Bone marrow (tissue), 2 donors: ENCODE data around the gene IRS2.
"Not testable (repeated sequence)": the region's sequence is repeated elsewhere in the genome, so short reads cannot be mapped to it uniquely, and the experiment has no call there.

Source experiments
- DNase-seq, 2 donors: peaks; one replicate each; lab custom pipeline; 2025; lab: John Stamatoyannopoulos, UW

Gene IRS2, protein sequence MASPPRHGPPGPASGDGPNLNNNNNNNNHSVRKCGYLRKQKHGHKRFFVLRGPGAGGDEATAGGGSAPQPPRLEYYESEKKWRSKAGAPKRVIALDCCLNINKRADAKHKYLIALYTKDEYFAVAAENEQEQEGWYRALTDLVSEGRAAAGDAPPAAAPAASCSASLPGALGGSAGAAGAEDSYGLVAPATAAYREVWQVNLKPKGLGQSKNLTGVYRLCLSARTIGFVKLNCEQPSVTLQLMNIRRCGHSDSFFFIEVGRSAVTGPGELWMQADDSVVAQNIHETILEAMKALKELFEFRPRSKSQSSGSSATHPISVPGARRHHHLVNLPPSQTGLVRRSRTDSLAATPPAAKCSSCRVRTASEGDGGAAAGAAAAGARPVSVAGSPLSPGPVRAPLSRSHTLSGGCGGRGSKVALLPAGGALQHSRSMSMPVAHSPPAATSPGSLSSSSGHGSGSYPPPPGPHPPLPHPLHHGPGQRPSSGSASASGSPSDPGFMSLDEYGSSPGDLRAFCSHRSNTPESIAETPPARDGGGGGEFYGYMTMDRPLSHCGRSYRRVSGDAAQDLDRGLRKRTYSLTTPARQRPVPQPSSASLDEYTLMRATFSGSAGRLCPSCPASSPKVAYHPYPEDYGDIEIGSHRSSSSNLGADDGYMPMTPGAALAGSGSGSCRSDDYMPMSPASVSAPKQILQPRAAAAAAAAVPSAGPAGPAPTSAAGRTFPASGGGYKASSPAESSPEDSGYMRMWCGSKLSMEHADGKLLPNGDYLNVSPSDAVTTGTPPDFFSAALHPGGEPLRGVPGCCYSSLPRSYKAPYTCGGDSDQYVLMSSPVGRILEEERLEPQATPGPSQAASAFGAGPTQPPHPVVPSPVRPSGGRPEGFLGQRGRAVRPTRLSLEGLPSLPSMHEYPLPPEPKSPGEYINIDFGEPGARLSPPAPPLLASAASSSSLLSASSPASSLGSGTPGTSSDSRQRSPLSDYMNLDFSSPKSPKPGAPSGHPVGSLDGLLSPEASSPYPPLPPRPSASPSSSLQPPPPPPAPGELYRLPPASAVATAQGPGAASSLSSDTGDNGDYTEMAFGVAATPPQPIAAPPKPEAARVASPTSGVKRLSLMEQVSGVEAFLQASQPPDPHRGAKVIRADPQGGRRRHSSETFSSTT (N-terminal part only)

GRCh38 chr13:109786457-109787134 is at the start of gene IRS2:
IRS2 (minus strand) TSS chr13:109786583; CDS start chr13:109786053, 530 bp downstream.
- peak; percentile 87 to 93 for DNase-seq

DNA sequence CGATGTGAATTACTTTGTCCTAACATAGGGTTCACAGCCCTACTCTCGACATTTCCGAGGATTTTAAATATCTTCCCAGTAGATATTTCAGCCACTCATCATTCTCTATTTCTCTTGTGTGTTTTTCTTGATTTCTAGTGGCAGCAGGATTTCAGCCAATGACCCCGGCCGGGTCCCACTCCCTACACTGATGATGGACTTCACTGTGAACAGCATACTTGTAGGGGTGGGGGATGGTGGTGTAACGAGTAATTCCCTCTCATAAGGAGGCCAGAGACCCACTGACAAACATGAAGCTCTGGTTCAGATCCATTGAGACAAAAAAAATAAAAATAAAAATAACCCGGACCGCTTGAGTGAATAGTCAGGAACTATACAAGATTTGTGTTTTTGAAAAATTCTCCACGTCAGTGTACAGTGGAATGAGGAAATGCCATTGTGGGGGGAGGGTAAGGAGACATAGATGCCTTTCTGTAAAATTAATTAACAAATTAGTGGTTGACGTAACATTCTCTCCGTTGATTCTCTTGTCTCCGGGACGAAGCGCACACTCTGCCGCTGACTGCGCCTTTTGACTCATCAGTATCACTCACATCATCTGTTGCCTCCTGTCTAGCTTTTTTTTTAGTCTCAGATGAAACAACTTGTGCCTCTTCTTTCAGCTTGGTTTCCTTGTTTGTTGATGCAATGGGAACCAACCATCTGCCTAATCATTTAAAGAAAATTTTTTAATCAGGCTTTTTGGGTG is 48.8 kb upstream of the IRS2 start:
- no peak for DNase-seq

DNA sequence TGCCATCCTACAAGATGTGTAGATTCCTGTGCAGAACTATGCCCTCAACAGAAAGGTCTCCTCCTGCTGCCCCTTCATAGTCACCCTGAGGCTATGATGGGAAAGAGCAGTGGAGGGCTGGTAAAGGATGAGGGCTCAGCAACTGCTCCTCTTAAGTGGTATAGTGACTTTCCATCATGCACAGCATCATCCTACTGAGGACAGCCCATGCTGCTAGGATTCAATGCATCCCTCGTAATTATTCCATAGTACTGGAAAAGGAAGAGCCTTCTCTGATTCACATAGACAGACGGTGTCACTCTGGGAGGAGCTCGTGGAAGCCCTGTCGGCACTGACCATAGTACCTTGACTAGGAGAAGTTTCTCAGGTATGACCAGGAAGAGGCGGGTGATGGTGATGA is 47.6 kb upstream of the IRS2 start:
- no peak for DNase-seq

DNA sequence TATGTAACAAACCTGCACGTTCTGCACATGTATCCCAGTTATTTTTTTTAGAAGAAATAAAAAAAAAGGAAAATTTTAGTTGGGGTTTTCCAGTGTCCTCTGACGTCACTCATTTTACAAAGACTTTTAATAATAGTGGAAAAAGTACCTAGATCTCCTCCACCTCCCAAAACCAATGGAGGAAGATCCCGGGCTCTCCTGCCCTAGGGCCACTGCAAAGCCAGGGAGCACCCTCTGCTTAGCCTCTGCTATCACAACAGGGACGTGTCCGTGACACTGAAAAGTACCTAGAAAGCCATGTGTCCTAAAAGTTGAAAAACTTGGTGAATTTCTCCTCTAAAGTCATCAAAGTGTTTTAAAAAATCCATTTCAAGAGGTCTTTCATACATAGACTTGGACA is 46.7 kb upstream of the IRS2 start:
- no peak for DNase-seq

DNA sequence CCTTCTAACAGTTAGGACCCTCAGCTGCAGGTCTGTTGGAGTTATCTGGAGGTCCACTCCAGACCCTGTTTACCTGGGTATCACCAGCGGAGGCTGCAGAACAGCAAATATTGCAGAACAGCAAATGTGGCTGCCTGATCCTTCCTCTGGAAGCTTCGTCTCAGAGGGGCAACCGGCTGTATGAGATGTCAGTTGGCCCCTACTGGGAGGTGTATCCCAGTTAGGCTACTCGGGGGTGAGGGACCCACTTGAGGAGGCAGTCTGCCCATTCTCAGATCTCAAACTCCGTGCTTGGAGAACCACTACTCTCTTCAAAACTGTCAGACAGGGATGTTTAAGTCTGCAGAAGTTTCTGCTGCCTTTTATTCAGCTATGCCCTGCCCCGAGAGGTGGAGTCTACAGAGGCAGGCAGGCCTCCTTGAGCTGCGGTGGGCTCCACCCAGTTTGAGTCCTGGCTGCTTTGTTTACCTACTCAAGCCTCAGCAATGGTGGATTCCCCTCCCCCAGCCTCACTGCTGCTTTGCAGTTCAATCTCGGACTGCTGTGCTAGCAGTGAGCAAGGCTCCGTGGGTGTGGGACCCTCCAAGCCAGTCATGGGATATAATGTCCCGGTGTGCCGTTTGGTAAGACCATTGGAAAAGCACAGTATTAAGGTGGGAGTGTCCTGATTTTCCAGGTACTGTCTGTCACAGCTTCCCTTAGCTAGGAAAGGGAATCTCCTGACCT is 42.4 kb upstream of the IRS2 start:
- DNase-seq, result not testable (repeated sequence)

DNA sequence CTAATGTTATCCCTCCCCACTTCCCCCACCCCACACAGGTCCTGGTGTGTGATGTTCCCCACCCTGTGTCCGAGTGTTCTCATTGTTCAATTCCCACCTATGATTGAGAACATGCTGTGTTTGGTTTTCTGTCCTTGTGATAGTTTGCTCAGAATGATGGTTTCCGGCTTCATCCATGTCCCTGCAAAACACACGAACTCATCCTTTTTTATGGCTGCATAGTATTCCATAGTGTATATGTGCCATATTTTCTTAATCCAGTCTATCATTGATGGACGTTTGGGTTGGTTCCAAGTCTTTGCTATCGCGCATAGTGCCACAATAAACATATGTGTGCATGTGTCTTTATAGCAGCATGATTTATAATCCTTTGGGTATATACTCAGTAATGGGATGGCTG is 36.8 kb upstream of the IRS2 start:
- not testable (repeated sequence) for DNase-seq

- DNase-seq, result no peak
These were observed 34.7 kb upstream of the IRS2 start for GRCh38 chr13:109821103-109821502.

DNA sequence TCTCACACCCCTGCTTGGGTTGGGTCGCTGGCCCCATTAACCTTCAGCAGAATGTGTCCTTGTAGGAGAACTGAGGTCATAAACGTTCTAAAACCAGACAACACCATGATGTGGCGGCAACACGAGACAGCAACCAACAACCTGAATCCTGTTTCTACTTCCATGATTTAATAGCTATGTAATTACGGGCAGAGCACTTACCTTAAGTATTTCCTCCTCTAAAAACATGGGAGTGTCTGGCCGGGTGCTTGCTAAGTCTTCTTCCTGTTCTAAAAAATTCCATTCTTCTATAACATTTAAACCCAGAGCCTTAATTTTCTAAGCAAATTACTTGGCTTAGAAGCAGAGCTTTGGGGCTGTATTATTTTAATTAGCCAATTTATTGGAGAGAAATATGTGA is 33.5 kb upstream of the IRS2 start:
- no peak for DNase-seq

- no peak for DNase-seq
These were observed 32.5 kb upstream of the IRS2 start for GRCh38 chr13:109818886-109819285.

DNA sequence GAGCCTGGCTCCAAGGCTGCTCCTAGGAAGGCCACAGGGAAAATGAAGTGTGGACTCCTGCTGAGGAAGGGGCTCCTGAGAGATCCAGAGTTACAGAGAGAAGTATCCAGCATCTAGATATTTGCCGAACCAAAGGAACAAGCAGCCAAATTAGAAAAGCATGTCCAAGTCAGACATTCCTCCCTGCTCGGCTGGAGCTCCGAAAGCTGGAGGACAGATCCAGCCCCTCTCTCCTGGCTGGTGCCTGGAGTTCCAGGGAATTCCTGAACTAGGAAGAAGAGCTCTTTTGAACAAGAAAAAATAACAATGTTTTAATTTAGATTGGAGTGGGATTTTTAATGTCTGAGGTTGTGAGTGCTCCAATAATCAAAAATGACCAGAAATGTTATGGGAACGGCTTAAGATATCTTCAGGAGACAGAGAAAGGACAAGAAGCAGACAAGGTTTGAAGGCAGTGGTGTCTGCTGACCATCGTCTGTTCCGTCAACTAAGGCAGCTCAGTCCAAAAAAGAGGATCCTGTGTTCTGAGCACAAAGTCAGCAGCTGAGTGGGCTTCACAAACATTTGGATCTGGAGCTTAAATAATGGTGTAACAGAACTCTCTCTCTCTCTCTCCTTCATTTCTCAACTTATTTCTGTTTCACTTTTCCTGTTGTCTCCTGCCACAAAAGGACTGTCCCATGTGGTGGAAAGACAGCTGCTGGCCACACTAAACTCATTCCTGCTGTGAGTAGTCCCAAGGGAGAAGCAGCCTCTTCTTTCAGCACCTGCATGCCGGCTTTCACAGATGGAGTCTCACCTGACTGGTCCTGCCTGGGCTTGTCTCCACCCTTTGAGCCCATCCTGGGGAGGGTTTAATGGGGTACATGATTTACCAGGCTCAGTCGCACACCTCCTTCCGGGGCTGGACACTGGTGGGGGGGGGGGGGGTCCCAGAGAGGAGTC is 31.5 kb upstream of the IRS2 start:
- DNase-seq, result no peak

DNA sequence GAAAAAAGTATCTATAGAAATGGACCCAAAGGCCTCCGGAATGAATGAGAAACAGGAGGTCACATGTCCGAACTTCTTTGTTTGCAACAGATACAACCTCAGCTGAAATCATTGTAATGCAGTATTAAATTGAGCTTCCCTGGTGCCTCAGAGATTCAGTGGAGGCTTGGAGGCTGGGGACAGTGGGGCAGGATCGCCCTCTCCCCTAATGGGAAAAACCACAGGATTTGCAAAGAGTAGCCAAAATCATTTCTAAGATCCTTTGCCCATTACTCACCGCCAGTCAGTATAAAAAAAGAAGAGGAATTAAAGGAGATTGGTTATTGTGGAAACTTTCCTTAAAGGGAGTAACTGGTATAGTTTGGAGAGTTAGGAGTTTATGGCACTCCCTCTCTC is 30.4 kb upstream of the IRS2 start:
- DNase-seq, result no peak

GRCh38 chr13:109816112-109816807 is 29.9 kb upstream of the IRS2 start:
- DNase-seq, result no peak

DNA sequence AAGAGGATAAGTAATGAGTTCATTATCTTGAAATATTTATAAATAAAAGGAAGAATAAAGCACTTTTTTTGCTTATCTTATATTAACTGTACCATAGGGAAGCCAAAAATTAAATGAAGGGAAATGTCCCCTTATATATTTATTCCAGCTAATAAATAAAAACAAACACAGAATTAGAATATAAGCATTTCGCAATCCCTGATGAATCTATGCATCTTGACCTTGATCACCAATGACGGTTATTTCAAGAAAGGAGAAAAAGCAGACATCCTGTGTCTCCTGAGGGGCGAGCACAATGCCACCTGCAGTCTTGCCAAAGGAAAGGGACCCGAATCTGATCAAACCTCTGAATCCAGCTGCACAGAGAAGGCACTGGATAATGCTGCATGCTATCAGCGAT is 29.3 kb upstream of the IRS2 start:
- DNase-seq, result no peak

GRCh38 chr13:109813663-109814062 is 27.3 kb upstream of the IRS2 start:
- no peak for DNase-seq

GRCh38 chr13:109812382-109812781 is 26.0 kb upstream of the IRS2 start:
- no peak for DNase-seq

GRCh38 chr13:109810761-109811510 is 24.6 kb upstream of the IRS2 start:
- DNase-seq, result no peak

GRCh38 chr13:109809216-109809932 is 23.0 kb upstream of the IRS2 start:
- no peak for DNase-seq
